ACHN (cell line): ENCODE results near the gene SSR2.
"Not testable (repeated sequence)": the region's sequence is repeated elsewhere in the genome, so short reads cannot be mapped to it uniquely, and the experiment has no call there.

Source experiments
- DNase-seq: peaks from one replicate; pipeline ENCODE4 v3.0.0-alpha.2; 2015
- in situ Hi-C: cut with HindIII; loops from 2 replicates; pipeline ENCODE4 v1.10.0; 2017; ENCODE audit warnings: low sequenced_read_pairs, low pct_ligation_motif_present, low pct_unique_long_range_greater_than_20kb

Gene SSR2

DNA sequence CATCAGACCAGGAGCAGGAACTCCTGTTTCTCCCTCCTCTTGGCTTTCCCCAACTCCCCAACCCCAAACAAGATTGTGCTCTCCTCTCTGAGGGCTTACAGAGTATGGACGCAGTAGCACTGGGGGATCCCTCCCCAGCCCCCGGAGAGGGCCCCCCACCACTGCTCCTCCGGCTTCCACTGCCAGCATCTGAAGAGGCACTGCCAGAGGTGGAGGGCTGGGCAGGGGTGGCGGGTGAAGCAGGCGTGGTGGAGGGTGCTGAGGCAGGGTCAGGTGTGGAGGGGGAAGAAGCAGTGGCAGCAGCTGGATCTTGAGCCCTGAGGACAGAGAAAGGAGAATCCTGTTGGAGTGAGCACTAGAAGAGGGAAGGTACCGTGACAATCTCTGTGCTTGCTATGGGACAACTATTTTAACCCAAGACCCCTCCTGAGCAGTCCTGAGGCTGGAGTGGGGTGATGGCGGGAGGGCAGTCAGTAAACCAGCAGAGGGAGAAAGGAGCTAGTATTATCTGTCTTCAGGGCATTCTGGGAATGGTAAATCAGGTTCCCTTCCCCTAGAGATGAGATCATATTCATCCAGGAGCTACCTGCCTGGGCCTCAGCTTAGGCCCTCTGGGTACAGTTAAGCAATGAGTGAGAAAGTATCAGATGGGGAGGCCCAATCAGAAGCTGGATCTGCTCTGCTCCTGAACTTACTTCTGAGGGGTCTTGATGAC lies 30.4 kb upstream of the SSR2 start:
- no peak for DNase-seq
- in situ Hi-C loops = no loop called here

DNA sequence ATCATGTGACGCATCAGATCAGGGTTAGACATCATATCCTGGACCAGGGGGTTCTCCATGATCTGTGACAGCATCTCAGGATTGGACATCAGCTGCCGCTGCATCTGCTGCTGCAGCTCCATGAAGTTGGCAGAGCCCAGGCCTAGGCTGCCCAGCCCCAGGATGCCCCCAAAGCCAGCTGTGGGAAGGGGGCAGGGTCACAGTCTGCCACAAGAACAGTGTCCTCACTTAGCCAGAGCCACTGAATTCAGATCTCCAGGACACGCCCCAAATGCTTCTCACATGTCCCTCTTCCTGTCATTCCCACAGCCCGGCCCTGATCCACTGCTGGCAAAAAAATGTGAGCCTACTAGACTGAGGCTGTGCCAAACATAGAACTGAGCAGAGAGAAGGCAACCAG lies 29.6 kb upstream of the SSR2 start:
- in situ Hi-C loops = no loop called here
- DNase-seq = no peak

DNA sequence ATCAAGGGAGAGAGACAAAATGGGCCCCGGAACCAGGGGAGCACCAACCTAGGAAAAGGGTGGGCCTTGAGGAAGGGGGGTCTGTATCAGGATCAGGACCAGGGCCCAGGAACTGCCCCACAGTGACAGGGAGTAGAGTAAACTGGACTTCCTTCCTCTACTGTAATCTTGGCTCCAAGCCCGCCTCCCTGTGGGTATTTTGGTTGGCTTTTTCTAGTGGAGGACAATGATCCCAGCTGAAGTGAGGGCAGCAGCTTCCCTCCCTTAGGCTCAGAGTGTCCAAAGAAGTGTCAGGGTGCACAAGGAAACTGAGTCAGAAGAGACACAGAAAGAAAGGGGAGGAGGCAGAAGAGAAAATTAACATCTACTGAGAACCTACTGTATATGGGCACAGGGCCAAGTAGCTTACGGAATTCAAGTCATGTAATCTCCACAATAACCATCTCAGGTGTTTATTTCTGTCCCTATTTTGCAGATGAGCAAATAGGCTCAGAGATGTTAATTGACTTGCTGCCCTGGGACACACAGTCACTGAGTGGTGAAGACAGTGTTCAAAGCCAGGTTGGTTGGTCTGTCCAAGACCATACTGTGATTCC lies 28.0 kb upstream of the SSR2 start:
- DNase-seq = no peak
- in situ Hi-C loops = no loop called here

DNA sequence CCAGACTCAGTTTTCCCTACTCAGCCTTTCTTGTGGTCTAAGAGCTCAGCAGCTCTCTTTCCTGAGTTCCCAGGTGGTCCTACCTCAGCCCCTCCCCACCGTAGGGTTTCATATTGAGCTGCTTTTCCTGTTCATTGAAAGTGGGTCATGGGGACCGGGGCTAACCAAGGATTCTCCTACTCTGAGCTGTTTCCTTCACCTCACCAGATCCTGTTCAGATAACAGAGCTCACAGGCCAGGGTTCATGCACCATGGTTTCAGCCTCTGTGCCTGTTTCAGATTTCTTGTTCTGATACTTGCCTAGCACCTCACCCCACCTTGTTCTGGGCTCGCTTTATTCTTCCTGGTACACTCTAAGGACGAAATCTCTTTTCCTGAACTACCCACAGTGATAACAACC lies 24.3 kb upstream of the SSR2 start:
- in situ Hi-C loops = no loop called here
- no peak for DNase-seq

DNA sequence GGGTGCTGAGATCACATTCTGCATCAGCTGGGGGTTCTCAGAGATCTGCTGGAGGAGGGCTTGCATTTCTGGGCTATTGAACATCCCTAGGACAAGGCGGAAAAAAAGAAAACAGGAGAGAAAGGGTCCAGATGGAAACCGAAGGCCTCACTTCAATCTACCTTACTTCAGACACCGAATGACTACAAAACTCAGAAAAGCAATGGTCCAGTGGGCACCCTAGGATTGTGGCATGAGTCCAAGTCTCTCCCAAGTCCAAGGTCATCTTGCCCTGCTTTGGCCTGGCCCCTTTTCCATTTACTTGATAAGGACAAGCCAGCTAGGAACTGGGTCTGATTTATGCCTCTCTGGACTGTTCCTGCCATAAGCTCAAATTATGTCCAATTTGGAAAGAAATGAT lies 22.1 kb upstream of the SSR2 start:
- no peak for DNase-seq
- in situ Hi-C loops = no loop called here

DNA sequence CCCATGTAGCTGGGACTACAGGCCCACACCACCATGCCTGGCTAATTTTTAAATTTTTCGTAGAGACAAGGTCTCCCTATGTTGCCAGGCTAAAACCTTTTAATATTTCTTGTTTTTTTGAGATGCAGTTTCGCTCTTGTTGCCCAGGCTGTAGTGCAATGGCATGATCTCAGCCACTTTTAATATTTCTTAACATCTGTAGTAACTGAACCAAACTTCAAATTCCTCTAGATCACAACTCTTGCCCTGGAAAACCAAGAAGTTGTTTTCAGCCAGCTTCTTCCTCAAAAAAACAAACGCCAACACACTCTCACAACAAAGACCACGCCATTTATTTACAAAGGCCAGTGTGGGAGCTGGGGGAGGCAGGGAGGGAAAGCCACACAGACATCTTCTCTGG lies 14.2 kb upstream of the SSR2 start:
- in situ Hi-C loops, DNase-seq: not testable (repeated sequence)

DNA sequence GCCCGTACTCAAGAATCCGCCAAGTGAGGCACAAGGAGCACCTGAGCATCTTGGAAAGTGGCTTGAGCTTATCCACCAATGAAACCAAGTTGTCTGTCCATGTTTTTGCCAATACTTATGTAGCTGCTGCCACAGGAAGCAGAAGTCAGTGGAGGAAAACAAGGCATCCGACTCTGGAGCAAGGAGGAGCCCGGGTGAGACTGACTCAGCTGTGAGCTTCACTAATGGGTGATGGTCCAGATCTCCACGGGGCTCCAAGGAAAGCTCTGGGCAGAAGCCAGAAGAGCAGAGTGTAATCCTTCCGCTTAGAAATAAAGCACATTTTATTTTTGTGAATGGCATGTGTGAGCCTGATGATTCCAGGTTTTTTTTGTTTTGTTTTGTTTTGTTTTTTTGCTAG lies 12.3 kb upstream of the SSR2 start:
- DNase-seq = peak; percentile 27
- in situ Hi-C loops = no loop called here

DNA sequence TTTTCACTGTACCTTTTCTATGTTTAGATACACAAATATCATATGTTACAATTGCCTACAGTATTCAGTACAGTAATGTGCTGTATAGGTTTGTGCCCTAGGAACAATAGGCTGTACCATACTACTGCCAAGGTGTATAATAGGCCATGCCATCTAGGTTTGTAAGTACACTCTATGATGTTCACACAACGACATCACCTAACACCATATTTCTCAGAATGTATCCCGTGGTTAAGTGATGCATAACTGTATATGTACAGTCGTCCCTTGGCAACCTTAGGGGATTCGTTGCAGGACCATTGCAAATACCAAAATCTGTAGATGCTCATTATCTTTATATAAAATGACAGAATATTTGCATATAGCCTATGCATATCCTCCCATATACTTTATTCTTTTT lies 5.8 kb upstream of the SSR2 start:
- in situ Hi-C loops = no loop called here

DNA sequence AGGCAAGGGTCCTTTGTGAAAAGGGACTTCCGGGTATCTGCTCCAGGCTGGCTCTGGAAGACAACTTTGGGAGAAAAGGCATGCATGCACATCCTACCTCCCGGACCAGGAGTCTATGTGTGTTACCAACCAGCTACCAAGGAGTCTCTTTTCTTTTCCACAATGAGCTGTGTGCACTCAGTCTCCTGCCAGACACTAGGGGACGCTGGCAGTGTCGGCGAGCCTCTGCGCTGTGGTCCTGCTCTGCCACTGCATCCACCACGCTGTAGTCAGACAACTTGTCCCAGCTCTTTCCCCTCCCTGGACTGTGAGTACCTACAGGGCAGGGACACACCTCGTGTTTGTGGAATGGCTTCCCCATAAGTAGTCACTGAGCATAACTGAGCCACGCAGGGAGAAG lies 5.1 kb upstream of the SSR2 start:
- in situ Hi-C loops = no loop called here
- peak; percentile 53 for DNase-seq

More for the DNA sequence above, 5.8 kb upstream of the SSR2 start:
- DNase-seq = no peak

DNA sequence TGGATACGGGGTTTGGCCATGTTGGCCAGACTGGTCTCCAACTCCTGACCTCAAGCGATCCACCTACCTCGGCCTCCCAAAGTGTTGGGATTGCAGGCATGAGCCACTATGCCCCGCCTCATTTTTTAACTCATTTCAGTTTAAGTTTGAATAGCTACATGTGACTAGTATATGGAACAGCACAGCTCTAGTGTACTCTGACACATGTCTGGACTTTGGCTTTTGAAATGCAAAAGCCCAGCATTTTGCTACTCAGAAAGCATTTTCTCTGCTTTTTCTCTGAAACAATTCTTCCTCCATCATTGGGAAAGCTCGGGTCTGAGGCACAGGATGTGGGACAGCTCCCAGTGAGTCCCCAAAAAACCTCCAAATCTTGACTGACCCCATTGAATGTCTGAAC lies 4.0 kb upstream of the SSR2 start:
- DNase-seq = no peak
- in situ Hi-C loops = no loop called here

DNA sequence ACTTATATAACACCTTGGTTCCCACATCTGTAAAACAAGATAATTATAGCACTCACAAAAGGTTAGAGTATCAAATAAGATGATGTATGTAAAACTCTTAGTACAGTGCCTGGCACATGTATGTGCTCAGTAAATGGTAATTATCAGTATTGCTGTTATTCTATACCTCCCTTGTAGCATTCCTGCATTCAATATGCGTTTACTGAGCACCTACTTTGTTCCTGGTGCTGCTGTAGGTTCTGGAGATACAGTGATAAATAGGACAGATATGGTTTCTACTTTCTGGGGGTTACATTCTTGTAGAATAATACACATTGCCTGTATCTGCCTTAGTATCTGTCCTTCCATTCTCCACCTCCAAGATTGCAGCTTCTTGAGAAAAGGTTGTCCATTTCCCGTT lies 1.2 kb upstream of the SSR2 start:
- DNase-seq = no peak
- in situ Hi-C loops = no loop called here

DNA sequence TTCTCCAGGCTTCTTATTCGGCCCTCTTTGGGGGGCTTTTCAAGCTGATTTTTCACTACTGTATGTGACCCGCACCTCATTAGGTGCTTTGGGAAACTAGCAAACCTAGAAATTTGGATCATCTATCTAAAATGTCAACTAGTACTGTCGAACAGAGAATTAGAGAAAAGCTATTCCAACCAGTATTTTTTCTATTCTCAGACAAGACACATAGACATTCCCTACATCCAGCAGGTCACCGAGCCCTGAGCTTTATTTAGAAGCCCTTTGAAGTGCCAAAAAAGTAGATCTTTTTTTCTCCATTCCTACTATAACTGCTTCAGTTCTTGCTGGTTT lies 310 bp upstream of the SSR2 start:
- in situ Hi-C loops = no loop called here
- DNase-seq = no peak

DNA sequence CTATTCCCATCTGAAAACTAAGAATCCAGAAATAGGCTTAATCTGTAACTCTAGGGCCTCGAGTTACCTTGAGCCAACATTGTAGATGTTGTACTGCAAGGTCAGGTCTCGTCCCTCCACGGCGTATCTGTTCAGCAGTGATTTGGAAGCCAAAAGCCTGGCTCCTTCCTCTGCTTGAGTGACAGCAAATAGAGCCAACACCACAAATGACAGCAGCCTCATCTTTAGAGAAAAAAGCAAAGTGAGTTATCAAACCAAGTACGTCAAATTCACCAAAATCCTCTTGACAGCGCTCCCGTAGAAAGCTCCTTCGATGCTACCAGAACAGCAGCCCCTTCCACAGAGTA lies 832 bp downstream of the SSR2 start:
- DNase-seq = no peak
- in situ Hi-C loops = no loop called here

DNA sequence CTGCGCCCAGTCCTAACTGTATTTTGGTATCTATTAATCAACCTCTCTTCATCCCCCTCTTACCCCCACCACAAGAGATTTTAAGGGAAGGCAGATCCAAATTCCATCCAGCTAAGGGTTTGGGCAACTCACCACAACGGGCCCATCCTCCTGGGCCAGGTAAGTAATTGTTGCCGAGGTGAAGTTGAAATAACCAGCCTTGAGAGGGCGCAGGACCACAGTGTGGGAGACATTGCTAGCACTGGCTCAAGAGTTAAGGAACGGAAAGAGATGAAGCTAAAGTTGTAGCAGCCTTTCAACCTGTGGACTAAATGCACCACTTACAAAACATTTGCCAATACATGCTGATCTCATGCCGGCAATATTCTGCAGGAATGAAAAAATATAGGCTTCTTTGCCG lies 5.9 kb downstream of the SSR2 start:
- in situ Hi-C loops = no loop called here
- no peak for DNase-seq

DNA sequence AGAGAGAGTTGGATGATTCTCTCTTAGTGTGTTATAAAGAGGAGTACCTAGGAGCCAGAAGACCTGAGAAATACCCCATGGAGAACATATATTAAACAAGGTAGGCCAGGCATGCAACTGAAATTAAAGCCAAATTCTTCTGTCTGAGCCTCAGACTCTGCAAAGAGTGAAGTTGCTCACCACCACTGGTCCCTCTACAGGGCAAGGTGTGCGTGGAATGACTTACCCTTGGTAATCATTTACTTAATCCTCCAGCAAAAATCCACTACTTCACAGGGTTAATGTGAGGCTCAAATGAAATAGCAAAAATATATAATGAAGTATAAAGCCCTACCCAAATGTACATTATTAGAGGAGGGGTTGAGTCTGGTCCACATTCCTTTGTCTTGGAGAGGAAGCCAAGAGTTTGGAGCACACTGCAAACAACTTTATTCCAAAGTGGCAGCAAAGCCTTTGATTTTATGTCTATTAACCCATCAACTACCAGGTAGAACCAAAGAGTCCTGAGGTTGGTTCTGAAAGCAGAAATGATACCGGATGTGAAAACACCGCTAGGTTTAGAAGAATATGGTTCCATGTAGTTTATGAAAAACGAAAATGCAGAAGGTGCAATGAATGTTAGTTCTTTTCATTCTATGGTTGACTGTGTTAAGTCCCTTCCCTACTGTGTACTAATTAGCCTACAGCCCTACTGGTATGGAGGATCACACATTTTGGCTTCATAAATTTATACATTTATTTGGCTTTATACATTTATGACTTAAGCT lies 8.5 kb downstream of the SSR2 start:
- no peak for DNase-seq
- in situ Hi-C loops = no loop called here

DNA sequence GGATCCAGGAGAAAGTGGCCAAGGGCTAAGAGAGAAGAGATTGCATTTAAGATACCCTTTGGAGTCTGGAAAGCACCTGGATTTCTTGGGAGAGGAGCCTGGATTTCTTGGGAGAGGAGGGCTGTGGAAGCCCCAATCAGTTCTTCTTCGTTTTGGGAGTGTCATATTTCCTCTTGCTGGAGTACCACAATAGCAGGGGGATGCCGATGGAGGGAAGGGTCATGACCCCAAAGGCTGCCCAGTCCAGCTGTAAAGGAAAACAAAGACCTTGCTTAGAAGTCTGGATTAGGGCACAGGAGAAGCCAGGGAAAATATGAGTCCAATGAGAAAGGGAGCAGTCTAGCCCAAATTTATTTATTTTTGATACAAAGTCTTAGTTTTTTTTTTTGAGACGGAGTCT lies 11.3 kb downstream of the SSR2 start:
- DNase-seq = no peak
- in situ Hi-C loops = no loop called here

DNA sequence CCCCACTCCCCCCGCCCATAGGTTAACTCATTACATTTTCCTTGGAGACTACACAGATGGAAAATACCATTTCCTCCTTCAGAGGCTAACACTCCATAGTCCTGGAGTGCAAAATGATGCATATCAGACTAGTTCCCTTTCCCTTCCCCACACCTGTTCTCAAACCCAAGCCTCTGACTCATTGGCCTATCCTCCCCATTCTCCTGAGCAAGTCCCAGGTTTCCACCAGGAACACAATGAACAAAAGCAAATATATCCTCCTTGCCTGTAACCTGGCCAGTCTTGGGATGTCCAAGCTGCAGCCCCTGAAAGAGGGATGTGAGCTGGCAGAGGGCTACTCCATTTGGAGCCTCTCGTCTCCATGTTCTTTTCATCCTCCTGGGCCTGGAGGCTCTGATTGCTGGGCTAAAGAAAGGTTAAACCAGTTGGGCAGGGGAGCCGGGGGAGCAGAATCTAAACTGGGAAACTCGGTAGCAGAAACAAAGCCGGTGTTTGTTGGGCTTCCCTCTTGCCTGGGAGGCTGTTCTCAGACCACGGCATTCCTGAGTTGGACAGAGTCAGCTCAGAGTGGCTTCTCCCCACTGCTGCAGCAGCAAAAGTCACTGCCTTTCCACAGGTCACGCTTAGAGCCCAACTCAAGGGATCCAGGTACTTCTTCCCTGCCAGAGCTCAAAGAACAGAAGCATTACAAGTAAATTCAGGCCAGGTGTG lies 13.9 kb downstream of the SSR2 start:
- in situ Hi-C loops = no loop called here
- DNase-seq = no peak

DNA sequence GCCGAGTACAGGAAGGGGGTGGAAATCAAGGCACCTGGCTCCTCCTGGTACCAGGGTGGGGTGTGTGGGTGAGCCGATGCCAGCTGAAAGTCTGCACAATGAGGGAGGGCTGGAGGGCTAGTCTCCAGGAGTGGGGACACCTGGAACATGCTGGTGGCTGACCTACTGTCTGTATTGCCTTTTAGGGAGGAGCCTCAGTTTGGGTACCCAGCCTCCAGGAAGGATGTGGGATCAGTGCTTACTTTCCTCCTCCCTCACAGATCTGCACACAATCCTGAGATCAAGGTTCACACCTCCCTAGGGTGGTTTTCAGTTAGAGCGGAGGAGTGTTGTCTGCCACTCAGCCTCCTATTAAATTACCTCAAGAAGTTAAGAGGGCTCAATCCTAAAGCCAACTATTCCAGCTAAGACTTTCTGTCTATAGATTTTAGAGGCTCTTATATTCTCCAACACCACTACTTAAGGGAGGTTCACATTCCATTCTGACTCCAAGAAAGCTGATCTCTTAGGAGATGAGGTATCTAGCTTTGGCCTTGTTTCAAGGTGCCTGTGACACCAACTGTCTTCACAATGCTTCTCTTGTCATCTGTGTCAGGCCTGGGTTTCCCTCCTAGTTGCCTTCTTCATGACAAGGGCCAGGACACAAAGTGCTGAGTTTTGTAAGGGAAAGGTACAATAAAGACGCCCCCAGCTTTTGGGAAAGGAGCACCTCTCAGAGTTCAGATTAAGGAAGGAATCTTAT lies 15.7 kb downstream of the SSR2 start:
- DNase-seq = no peak
- in situ Hi-C loops = no loop called here

DNA sequence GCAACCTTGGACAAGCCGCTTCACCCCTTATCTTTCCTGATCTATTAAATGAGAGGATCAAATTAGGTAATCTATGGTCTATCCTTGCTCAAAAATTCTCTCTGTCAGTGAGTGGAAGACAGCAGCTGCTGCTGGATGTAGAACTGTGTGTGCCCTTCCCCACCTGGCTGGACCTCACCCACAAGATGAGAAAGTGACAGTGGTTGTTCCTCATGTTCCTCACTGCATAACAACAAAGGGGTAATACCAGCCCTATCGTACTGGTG lies 16.9 kb downstream of the SSR2 start:
- in situ Hi-C loops = no loop called here
- no peak for DNase-seq
